B cell (primary cell): ENCODE measurements around the gene ATP11A. TPM values are rescaled to one million over a fixed set of nuclear protein-coding genes. Genes with fewer than 3 reads are reported as not detected.

ENCODE experiments used
- ATAC-seq: fragments of 200-7000 bp; cut with Tn5 transposase; one replicate; pipeline ENCODE4 v1.10.0; 2021; ENCODE audit warnings: low read depth, mild to moderate bottlenecking, moderate number of reproducible peaks, moderate library complexity
- CTCF ChIA-PET: fragments of 350-600 bp; sonication (Branson Sonifier 250); formaldehyde crosslinking; loops from one replicate; lab custom pipeline; 2021; ENCODE audit warnings: antibody characterized with exemption, inconsistent platforms; lab: Charles Lee
- POLR2A ChIA-PET: fragments of 350-600 bp; sonication (Branson Sonifier 250); formaldehyde crosslinking; loops from one replicate; lab custom pipeline; 2021; ENCODE audit warnings: antibody characterized with exemption; lab: Charles Lee
- DNase-seq: peaks from one replicate; pipeline ENCODE4 v3.0.0; 2013
- H2AFZ ChIP-seq: 2 replicates; pipeline ENCODE4 v1.6.1; 2012; ENCODE audit warnings: mild to moderate bottlenecking, low read depth, low read length; ENCODE audit not compliant: insufficient read depth, poor library complexity, severe bottlenecking
- H3K27ac ChIP-seq, 2 donors: 1 replicate in 1 of 2; 2 replicates in 1 of 2; pipeline ENCODE4 v1.5.1; 2012 to 2013; ENCODE audit warnings: low read length in 2 of 2, mild to moderate bottlenecking in 2 of 2, moderate library complexity in 1 of 2
- H3K27me3 ChIP-seq, 4 experiments: fragments of 200-600 bp in 1 of 4; sonication (generic) in 1 of 4; replicated peaks in 1 of 4; 1 replicate in 2 of 4; 2 replicates in 2 of 4; pipeline versions ENCODE4 v1.6.1 to v1.7.0; 2013 to 2016; ENCODE audit warnings: low read length in 3 of 4, mild to moderate bottlenecking in 2 of 4, mixed read lengths in 1 of 4, moderate library complexity in 1 of 4; ENCODE audit not compliant: insufficient read depth in 4 of 4, control insufficient read depth in 3 of 4; ENCODE audit errors: control extremely low read depth in 1 of 4
- H3K36me3 ChIP-seq, 2 experiments: replicated peaks in 1 of 2; 1 replicate in 1 of 2; 2 replicates in 1 of 2; pipeline versions ENCODE4 v1.6.1 to v1.7.1; 2013; ENCODE audit warnings: low read length in 1 of 2; ENCODE audit not compliant: insufficient read depth in 2 of 2, control insufficient read depth in 1 of 2; ENCODE audit errors: control extremely low read depth in 1 of 2, extremely low read depth in 1 of 2
- H3K4me1 ChIP-seq, 2 donors: fragments of 200-600 bp in 1 of 2; sonication (generic) in 1 of 2; 1 replicate in 1 of 2; 2 replicates in 1 of 2; pipeline versions ENCODE4 v1.5.1 to v1.6.1; 2013 to 2017; ENCODE audit warnings: low read length in 2 of 2; ENCODE audit not compliant: control insufficient read depth in 2 of 2, insufficient read depth in 2 of 2
- H3K4me2 ChIP-seq: replicated peaks from 2 replicates; pipeline ENCODE3; 2012; ENCODE audit warnings: mild to moderate bottlenecking, low read depth, low read length; ENCODE audit not compliant: poor library complexity, severe bottlenecking
- H3K4me3 ChIP-seq, 5 experiments: fragments of 200-600 bp in 1 of 5; sonication (generic) in 1 of 5; 1 replicate in 3 of 5; 2 replicates in 2 of 5; pipeline versions ENCODE4 v1.5.1 to v1.7.0; 2011 to 2016; ENCODE audit warnings: low read length in 4 of 5, mild to moderate bottlenecking in 4 of 5, low read depth in 2 of 5, control low read depth in 1 of 5, moderate library complexity in 1 of 5; ENCODE audit not compliant: insufficient read depth in 1 of 5; ENCODE audit errors: control extremely low read depth in 1 of 5, extremely low read depth in 1 of 5
- H3K79me2 ChIP-seq: fragments of 200-600 bp; sonication (generic); one replicate; pipeline ENCODE4 v1.6.0; 2016; ENCODE audit warnings: low read length; ENCODE audit not compliant: control insufficient read depth, insufficient read depth
- H3K9ac ChIP-seq: fragments of 200-600 bp; sonication (generic); 2 replicates; pipeline ENCODE4 v1.6.1; 2017; ENCODE audit warnings: mild to moderate bottlenecking, low read length, moderate library complexity
- H3K9me3 ChIP-seq, 3 donors: one replicate each; pipeline versions ENCODE4 v1.6.1 to v1.7.1; 2013; ENCODE audit warnings: low read length in 2 of 3; ENCODE audit not compliant: control insufficient read depth in 2 of 3, insufficient read depth in 1 of 3; ENCODE audit errors: control extremely low read depth in 1 of 3
- H4K20me1 ChIP-seq: 2 replicates; pipeline ENCODE4 v1.6.0; 2012; ENCODE audit warnings: mild to moderate bottlenecking, low read length; ENCODE audit not compliant: insufficient read depth, control insufficient read depth, poor library complexity, severe bottlenecking
- H3K27ac Mint-ChIP-seq: one replicate; pipeline ENCODE4 v1.8.0; 2021; ENCODE audit warnings: mixed read lengths
- H3K27me3 Mint-ChIP-seq: one replicate; pipeline ENCODE4 v1.8.0; 2021; ENCODE audit warnings: mixed read lengths
- H3K4me1 Mint-ChIP-seq: one replicate; pipeline ENCODE4 v1.8.0; 2021; ENCODE audit warnings: mixed read lengths
- H3K4me3 Mint-ChIP-seq: one replicate; pipeline ENCODE4 v1.8.0; 2021; ENCODE audit warnings: mixed read lengths
- H3K9me3 Mint-ChIP-seq: one replicate; pipeline ENCODE4 v1.8.0; 2022; ENCODE audit warnings: mixed read lengths; ENCODE audit not compliant: insufficient read depth
- CTCF ChIP-seq: fragments of 200-600 bp; IDR thresholded peaks from one replicate; pipeline ENCODE4 v1.8.0; 2022; ENCODE audit warnings: antibody characterized with exemption, mild to moderate bottlenecking
- EZH2 ChIP-seq: IDR thresholded peaks from 2 replicates; pipeline ENCODE4 v1.6.1; 2012; ENCODE audit warnings: borderline replicate concordance, low read depth, mild to moderate bottlenecking, moderate library complexity, low read length; ENCODE audit not compliant: insufficient read depth, poor library complexity, severe bottlenecking
- WGBS: methylation state at CpG from one replicate; pipeline ENCODE4 v1.1.5; 2013; ENCODE audit warnings: missing lambda C conversion rate; ENCODE audit not compliant: insufficient coverage; 5-methylcytosine and 5-hydroxymethylcytosine counted together
- intact Hi-C: fragments of 100-400 bp; cut with micrococcal nuclease; formaldehyde crosslinking; loops from one replicate; pipeline ENCODE4 v1.10.0; 2022
- polyA plus RNA-seq: library from polyadenylated mRNA; depleted of rRNA; stranded (reverse); fragments of >200 nt; gene quantifications from 2 replicates; pipeline ENCODE4 v1.2.3, GENCODE V29; 2012
- total RNA-seq, 2 donors: library from RNA; stranded (reverse); fragments of 120-200 nt in 1 of 2; gene quantifications; 1 replicate in 1 of 2; 2 replicates in 1 of 2; pipeline versions ENCODE4 v1.2.3 to v1.2.4, GENCODE V29; 2013 to 2022

ATP11A gene
- total and polyA plus RNA-seq, 2 donors (not counting 1 experiment from before 2014, with no cell fraction given) = 36.9 to 60.3 TPM

GRCh38 chr13:112761701-112762689 lies 72.2 kb downstream of the ATP11A start:
- Histone ChIP-seq H3K4me3 (no peak overlapping the region), H3K79me2 (no peaks in the 10 kb centered on the region), H3K4me1 (no peaks in the 10 kb centered on the region), H3K27ac (no peak overlapping the region), H3K9me3 (peaks cover 0 to 5% (median 1%) of the 10 kb centered on the region in 3 donors), H3K36me3 (no peaks in the 10 kb centered on the region), H3K27me3 (no peaks in the 10 kb centered on the region), H2AFZ (no peak overlapping the region), H4K20me1 (no peaks in the 10 kb centered on the region), H3K4me2 (no peak overlapping the region), H3K9ac (no peak overlapping the region)
- DNase-seq (no peak), ATAC-seq (no peak)
- H3K27ac Mint-ChIP-seq = no peak overlapping the region
- H3K9me3 Mint-ChIP-seq = no peaks in the 10 kb centered on the region
- POLR2A ChIA-PET = no interaction called here
- TF ChIP-seq CTCF (no peak), EZH2 (no peak)
- 96% methylated on average over 13 of the region's 21 CpGs for WGBS
- intact Hi-C loops = no loop called here
- peaks cover 4% of the 10 kb centered on the region for H3K4me1 Mint-ChIP-seq
- H3K4me3 Mint-ChIP-seq = no peak overlapping the region
- CTCF ChIA-PET = interaction anchor here (0.5 kb wide), 1 partner anchor 91 kb away, joined by 3 read pairs; no protein-coding TSS in a partner anchor
- no peaks in the 10 kb centered on the region for H3K27me3 Mint-ChIP-seq

- DNase-seq (no peak), ATAC-seq (no peak)
- ChIA-PET POLR2A (no interaction called here), CTCF (interaction anchor here (0.5 kb wide), 1 partner anchor 90 kb away, joined by 3 read pairs; no protein-coding TSS in a partner anchor)
- 96% methylated on average over 18 of the region's 19 CpGs for WGBS
- H4K20me1 ChIP-seq = no peaks in the 10 kb centered on the region
- Mint-ChIP-seq H3K9me3 (no peaks in the 10 kb centered on the region), H3K27ac (no peak overlapping the region), H3K27me3 (no peaks in the 10 kb centered on the region), H3K4me3 (no peak overlapping the region), H3K4me1 (peaks cover 8% of the 10 kb centered on the region)
- no peaks in the 10 kb centered on the region for H3K27me3 ChIP-seq
- no peak overlapping the region for H2AFZ ChIP-seq
- H3K9ac ChIP-seq = no peak overlapping the region
- H3K36me3 ChIP-seq = no peaks in the 10 kb centered on the region
- H3K4me1 ChIP-seq = peaks cover 3 to 4% of the 10 kb centered on the region in 2 donors
- peaks cover 0 to 5% (median 1%) of the 10 kb centered on the region in 3 donors for H3K9me3 ChIP-seq
- no peak overlapping the region for H3K4me2 ChIP-seq
- TF ChIP-seq EZH2 = no peak
- no peak for TF ChIP-seq CTCF
- intact Hi-C loops = no loop called here
- H3K79me2 ChIP-seq = no peaks in the 10 kb centered on the region
- H3K27ac ChIP-seq = no peak overlapping the region
- no peak overlapping the region for H3K4me3 ChIP-seq
Observed at GRCh38 chr13:112762690-112763080, 72.8 kb downstream of the ATP11A start.
